Measurements from ENCODE around the gene FNIP1.
"Not testable (repeated sequence)": the region's sequence is repeated elsewhere in the genome, so short reads cannot be mapped to it uniquely, and the experiment has no call there.

Gene FNIP1

DNA sequence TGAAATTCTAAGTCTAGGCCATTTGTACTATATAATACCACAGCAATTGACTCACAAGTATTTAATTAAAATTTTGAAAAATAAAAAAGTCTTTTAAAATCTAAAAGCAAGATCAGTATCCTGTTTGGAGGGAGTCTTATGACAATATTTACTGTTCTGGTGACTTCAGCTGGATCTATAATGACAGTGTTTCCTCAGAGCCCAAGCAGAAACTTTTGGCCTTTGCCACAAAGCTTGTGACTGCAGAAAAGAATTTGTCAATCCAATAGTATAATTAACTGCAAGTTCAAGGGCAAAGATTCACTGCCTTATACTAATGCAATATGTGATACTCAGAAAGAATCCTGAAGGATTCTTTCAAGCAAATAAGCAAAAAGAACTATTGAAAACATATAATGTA lies 112.2 kb downstream of the FNIP1 start:
- CTCF ChIA-PET, result interaction anchor here (0.7 kb wide), 1 partner anchor 126 kb away, joined by 4 read pairs; no protein-coding TSS in a partner anchor
- TF ChIP-seq, protein P1, sequence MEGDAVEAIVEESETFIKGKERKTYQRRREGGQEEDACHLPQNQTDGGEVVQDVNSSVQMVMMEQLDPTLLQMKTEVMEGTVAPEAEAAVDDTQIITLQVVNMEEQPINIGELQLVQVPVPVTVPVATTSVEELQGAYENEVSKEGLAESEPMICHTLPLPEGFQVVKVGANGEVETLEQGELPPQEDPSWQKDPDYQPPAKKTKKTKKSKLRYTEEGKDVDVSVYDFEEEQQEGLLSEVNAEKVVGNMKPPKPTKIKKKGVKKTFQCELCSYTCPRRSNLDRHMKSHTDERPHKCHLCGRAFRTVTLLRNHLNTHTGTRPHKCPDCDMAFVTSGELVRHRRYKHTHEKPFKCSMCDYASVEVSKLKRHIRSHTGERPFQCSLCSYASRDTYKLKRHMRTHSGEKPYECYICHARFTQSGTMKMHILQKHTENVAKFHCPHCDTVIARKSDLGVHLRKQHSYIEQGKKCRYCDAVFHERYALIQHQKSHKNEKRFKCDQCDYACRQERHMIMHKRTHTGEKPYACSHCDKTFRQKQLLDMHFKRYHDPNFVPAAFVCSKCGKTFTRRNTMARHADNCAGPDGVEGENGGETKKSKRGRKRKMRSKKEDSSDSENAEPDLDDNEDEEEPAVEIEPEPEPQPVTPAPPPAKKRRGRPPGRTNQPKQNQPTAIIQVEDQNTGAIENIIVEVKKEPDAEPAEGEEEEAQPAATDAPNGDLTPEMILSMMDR (conservative IDR thresholded peaks at IDR 0.05; ENCODE audit: low read depth), result no peak
- no peak for DNase-seq (ENCODE audit: low spot score)
- H3K27ac ChIP-seq, result no peak overlapping the region
- POLR2A ChIA-PET (ENCODE audit: low non-redundant PET), result no interaction called here

DNA sequence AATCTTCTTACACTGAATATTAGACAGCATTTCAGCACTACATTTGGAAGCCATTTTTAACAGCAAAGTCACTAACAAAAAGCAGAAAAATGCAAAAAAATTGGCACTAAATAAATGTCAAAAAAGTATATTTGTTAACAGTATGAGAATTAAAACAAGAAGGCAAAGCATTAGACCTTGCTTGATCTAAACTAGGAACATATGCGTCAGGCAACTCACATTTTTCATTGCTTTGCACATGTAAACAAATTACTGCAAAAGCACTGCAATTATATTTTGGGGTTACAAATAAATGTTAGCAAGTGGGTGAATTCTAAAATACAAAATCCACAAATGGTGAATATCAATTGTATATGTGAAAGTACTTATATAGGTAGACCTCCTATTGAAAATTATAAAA lies 112.8 kb downstream of the FNIP1 start:
- no peak overlapping the region for H3K27ac ChIP-seq
- POLR2A ChIA-PET (ENCODE audit: low non-redundant PET), result no interaction called here
- DNase-seq (ENCODE audit: low spot score), result no peak
- TF ChIP-seq, protein P1 (conservative IDR thresholded peaks at IDR 0.05; ENCODE audit: low read depth), result no peak
- CTCF ChIA-PET, result interaction anchor here (0.7 kb wide), 1 partner anchor 126 kb away, joined by 4 read pairs; no protein-coding TSS in a partner anchor

DNA sequence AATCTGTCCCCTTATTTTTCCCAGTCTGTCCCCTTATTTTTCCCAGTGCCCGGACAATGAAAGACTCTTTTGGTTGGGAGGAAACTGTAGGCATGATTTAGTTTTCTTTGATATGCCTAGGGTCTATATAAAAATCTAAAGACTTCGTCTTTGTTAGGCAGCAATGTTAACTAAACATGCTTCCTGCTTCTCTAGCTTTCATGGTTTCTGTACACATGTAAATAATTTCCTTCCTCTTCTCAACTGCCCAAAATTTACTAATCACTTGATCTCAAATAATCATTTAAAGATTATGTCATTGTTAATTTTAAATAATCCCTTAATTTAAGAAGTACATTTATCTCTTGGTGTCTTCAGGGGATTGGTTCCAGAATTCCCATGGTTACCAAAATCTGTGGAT lies 114.0 kb downstream of the FNIP1 start:
- ChIA-PET POLR2A (ENCODE audit: low non-redundant PET) (no interaction called here), CTCF (no interaction called here)
- no peak for DNase-seq (ENCODE audit: low spot score)
- no peak overlapping the region for H3K27ac ChIP-seq
- TF ChIP-seq, protein P1 (conservative IDR thresholded peaks at IDR 0.05; ENCODE audit: low read depth), result no peak

GRCh38 chr5:131682175-131682574 lies 114.6 kb downstream of the FNIP1 start:
- H3K27ac ChIP-seq, result no peak overlapping the region
- POLR2A ChIA-PET (ENCODE audit: low non-redundant PET), result no interaction called here
- CTCF ChIA-PET, result no interaction called here
- TF ChIP-seq, protein P1 (conservative IDR thresholded peaks at IDR 0.05; ENCODE audit: low read depth), result no peak
- DNase-seq (ENCODE audit: low spot score), result no peak

- ChIA-PET CTCF (interaction anchor here (0.7 kb wide), 2 partner anchors 27 to 90 kb away, joined by 3 to 4 read pairs; no protein-coding TSS in a partner anchor), POLR2A (ENCODE audit: low non-redundant PET) (no interaction called here)
- TF ChIP-seq, protein P1 (conservative IDR thresholded peaks at IDR 0.05; ENCODE audit: low read depth), result no peak
- no peak for DNase-seq (ENCODE audit: low spot score)
- H3K27ac ChIP-seq, result no peak overlapping the region
These were observed 116.9 kb downstream of the FNIP1 start for GRCh38 chr5:131679911-131680310.

GRCh38 chr5:131678273-131678672 lies 118.5 kb downstream of the FNIP1 start:
- CTCF ChIA-PET; DNase-seq (ENCODE audit: low spot score); POLR2A ChIA-PET (ENCODE audit: low non-redundant PET); H3K27ac ChIP-seq: not testable (repeated sequence)

DNA sequence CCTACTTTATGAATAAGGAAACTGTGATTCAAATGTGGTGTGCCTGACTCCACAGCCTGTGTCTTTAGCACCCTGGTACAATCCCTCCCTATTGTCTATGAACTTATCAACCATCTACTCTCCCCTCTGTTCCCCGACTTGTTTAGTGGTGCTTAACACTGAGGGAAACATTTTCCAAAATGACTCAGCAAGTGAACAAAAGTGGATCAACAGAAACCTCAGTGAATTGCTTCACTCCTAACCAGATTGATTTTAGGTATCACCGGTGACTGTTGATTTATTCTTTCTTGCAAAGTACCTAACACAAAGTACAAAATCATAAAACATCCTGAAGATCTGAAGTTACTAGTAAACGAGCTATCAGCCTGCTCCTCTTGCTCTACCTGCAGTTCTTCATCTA lies 119.7 kb downstream of the FNIP1 start:
- no peak for DNase-seq (ENCODE audit: low spot score)
- H3K27ac ChIP-seq, result no peak overlapping the region
- CTCF ChIA-PET, result no interaction called here
- POLR2A ChIA-PET (ENCODE audit: low non-redundant PET), result interaction anchor here (0.5 kb wide), 1 partner anchor 998 kb away, joined by 3 read pairs; no protein-coding TSS in a partner anchor
- TF ChIP-seq, protein P1 (conservative IDR thresholded peaks at IDR 0.05; ENCODE audit: low read depth), result no peak
